Measurements from ENCODE around the gene DAB2IP.
A peak's percentile ranks its signal among the peaks of the same experiment; 100 is the strongest.
"Not testable (repeated sequence)": the region's sequence is repeated elsewhere in the genome, so short reads cannot be mapped to it uniquely, and the experiment has no call there.

DAB2IP gene

DNA sequence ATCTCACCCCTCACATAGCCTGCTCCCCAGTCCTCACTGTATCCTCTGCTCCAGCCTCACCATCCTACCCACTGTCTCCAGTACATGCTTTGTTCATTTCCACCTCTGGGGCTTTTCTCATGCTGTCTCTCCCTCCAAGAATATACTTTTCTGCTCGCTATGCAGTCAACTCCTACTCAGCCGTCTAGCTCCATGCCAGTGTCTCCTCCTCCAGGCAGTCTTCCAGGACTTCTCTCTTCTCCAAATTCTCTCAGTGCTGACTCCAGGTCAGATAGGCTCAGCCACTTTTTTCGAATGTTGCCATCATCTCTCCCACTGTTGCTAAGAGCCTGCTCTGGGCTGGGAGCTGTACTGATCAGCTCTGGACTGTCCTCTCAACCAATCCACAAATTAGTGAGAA lies 8.0 kb upstream of the DAB2IP start:
- no peak for DNase-seq

DNA sequence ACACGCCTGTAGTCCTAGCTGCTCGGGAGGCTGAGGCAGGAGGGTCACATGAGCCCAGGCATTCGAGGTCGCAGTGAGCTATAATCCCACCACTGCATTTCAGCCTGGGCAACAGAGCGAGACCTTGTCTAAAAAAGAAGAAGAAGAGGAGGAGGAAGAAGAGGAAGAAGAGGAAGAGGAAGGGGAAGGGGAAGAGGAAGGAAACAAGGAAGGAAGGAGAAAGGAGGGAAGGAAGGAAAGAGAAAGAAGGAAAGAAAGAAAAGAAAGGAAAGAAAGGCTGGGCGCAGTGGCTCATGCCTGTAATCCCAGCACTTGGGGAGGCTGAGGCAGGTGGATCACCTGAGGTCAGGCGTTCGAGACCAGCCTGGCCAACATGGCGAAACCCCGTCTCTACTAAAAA lies 7.4 kb upstream of the DAB2IP start:
- DNase-seq = not testable (repeated sequence)

DNA sequence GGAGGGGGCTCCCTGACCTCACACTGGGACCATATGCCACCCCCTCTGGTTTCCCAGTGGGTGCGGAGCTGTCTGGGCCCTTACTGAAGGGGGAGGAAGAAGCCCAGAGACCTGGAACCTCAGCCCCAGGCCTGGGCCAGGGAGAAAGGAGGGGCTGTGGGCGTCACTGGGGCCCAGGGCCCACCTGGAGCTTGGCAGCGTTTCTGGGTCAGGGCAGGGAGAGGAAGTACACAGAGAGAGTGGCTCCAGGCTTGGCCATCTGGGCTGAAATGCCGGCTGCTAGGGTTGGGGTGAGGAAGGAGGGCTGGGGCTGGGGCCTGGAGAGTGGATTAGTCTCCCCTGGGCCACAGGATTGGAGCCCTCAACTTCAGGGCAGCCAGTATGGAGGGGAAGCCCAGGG lies 6.4 kb upstream of the DAB2IP start:
- DNase-seq = peak in 18 of 56 donors; percentile 13 to 70 (median 28)

DNA sequence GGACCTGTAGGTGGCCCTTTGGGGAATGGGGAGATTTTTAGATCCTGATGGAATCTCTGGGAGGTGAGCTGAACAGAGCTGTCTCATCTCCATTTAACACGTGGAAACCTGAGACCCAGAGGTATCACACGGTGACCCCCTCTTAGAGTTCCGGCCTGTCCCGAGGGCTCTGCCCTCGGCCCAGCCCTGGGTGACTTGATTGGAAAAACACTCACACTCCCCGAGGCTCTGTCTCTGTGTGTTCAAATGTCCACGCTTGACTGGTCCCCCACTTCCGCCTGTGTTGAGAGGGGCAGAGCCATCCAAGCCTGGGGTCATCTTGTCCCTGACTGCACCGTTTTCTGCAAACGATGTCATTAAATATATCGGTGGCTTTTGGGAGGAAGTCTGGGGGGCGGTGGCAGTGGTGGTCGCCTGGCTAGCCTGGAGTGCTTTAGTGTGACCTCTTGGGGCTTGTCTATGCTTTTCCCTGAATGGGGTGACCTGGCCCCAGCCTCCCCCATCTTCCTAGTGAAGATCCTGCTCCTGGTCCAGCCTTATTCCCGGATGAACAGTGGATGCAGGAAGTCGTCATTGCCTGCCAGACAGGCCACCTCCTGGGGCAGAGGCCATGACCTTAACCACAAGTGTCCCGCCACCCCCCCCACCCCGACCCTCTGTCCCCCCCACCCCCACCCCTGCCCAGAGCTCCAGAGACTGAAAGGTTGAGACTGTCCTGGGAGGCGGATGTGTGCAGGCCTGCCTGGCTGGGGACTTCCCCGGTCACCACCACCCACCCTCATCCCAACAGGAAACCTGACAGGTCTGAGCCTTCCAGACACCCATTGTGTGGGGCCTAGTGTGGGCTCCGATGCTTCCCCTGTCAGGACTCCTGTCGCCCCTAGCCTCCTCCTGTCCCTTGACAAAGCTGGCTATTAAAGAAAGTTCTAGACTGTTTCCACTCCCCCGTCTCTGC lies 5.3 kb upstream of the DAB2IP start:
- no peak for DNase-seq

DNA sequence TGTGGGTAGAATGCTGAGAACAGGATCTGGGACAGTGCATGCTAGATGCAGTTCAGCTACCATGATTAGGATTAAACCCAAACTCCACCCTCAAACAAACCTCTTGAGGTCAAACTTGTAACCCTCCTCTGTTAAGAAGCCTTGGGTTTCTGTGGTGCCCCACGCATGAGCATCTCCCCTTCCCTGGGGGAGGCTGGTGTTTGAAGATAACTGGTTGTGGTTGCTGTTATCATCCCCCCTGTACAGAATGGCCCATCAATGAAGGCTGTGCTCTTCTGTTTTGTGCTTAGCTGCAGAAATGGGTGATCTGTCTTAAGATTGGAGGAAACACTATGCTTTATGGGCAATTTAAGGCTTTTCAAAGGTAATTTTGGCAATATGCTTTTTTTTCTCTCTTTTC lies 4.4 kb upstream of the DAB2IP start:
- DNase-seq = no peak

DNA sequence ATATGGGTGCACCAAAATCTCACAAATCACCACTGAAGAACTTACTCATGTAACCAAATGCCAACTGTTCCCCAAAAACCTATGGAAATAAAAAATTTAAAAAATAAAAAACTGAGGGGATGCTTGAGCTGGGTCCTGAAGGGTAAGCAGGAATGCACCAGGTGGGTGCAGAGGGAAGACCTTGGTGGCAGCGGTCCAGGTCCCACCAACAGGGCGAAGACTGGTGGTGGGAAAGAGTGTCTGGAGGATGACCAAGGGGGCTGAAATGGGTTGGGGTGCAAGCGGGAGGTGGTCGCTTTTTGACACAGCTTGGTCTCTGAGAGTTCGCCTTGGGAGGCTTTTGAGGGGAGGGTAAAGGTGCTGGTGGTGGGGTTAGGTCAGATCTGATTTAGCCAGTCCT lies 3.3 kb upstream of the DAB2IP start:
- DNase-seq = no peak

DNA sequence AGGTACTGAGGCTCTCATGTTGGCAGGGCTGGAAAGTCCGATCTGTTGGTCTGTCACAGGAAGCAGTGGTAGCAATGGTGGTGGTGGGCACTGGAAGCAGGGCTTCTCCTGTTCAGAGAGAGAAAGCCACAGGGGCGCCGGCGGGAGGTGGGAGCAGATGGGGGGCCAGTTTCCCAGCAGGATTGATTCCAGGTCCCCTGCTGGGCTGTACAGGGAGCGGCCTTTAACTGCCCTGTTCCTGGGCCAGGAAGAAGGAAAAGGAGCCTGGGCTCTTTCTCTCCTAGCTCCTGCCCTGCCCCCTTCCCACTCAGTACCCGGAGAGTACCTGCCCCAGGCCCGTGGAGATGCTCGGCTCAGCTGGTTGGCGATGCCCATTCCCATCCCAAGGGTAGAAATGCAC lies 2.6 kb upstream of the DAB2IP start:
- no peak for DNase-seq

DNA sequence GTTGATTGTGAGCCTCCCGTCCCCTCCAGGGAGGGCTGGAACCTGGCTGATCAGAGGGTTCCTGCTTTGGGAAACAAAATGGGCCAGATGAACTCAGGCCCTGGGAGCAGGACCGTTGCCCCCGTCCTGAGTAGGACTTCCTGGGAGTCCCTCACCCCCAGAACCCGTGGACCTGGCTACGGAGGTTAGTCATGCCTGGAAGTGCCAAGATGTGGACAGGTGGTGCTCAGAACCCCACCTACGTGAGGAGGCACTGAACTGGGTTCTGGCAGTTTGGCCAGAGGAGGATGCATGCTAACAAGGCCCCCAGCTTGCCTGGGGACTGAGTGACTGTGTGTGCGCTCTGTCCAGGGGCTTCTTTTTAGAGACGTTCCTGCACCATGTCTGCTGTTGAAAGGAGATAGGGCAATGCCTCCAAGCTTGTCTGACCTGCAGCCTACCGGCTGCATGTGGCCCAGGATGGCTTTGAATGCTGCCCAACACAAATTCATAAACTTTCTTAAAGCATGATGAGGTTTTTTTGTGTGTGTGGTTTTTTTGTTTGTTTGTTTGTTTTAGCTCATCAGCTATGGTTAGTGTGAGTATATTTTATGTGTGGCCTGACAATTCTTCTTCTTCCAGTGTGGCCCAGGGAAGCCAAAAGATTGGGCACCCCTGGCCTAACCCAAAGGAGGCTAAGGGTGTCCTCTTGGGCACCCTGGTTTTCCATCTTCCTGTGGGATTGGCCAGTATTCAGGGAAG lies 1.8 kb upstream of the DAB2IP start:
- DNase-seq = no peak

DNA sequence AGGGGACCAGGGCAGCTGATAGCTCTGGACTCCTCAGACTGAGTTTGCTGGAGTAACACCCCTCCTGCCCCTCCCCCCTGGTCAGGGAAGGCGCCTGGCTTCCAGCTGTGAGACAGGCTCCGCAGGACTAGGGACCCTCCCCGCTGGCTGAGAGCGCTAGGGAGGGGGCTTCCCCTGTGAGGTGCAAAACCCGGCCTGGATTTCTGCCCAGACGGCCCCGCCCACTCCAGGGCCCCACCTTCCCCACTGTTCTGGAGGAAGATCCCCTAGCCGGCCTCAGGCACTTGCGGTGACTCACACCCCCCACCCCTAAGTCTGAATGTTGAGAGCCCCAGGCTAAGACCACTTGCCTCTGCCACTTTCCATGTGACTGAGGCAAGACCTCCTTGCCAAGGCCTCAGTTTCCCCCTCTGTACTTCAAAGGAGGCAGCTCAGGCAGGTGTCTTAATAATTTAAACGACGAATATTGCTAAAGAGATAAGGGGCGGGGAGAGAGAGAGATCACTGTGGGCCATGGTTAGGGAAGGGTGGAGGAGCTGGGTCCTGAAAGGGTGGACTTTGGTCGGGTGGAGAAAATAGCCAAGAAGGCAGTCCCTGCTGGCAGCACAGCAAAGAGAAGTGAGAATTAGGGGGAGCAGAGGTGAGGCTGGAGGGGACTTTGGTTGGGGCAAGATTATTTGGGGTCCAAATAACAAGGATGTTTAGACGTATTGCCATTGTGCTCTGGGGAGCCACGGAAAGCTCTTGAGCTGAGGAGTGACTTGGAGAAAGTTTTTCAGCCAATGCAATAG lies 1.0 kb upstream of the DAB2IP start:
- peak in 14 of 56 donors; percentile 11 to 61 (median 30) for DNase-seq

DNA sequence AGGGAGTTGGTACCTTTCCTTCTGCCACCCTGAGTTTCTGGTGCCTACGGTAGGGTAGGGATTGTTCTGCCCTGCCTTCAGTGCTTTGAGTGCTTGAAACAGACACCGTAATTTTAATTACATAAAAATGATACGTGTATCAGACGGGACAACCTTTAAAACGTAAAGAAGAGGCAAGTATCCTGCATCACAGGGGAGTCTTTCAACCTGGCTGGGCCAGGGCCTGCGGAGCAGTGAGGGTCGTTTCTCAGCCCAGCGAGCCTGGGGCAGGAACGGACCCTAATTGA lies 483 bp upstream of the DAB2IP start:
- no peak for DNase-seq

DNA sequence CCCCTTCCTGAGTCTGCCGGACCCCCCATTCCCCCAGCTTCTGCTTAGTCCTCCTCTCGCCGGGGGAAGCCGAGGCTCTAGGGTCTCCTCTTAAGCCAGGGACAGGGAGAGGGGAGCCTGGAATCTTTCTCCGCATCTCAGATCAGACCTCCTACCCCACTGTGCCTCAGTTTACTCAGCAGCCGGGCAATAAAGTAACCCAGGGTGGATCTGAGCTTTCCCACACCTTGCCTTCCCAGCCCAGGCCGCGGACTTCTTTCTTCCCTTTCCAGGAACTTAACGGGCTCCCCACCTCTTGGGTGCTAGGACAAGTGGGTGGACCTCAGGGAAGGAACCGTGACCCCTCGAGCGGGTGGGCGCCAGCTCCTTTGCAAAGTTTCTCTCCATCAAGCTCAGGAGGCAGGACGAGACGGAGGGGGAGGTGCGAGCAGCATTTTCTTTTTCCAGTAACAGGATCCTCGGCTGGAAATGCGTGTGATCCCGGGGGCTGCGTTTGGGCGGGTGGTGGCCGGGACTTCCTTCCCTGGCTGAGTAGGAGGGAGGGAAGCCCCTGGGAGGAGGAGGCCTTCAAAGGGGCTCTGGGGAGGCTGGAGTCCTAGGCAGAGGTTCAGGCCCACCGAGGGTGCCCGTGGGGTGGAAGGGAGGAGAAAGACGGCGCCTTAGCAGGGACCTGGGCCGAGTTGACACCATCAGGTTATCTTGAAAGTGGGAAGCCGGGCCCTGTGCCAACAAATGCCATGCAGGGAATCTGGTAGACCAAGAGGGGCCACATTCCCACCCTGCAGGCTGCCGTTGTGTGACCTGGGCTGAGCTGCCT lies 795 bp downstream of the DAB2IP start:
- DNase-seq = no peak

DNA sequence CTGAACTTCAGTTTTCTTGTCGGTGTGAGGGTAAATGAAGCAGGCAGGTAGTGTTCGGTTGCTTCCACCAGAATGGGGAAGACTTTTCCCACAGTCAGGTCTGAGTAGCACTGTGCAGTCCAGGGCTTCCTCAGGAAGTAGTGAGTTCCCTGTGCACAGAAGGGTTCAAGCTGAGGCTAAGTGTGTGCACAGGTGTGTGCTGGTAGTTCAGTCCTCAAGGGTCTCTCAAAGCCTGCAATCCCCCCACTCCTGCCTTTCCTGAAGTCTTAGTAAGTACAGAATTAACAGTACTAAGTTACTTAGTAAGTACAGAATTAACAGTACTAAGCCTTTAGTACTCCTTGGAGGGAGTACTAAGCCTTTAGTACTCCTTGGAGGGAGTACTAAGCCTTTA lies 1.4 kb downstream of the DAB2IP start:
- no peak for DNase-seq

DNA sequence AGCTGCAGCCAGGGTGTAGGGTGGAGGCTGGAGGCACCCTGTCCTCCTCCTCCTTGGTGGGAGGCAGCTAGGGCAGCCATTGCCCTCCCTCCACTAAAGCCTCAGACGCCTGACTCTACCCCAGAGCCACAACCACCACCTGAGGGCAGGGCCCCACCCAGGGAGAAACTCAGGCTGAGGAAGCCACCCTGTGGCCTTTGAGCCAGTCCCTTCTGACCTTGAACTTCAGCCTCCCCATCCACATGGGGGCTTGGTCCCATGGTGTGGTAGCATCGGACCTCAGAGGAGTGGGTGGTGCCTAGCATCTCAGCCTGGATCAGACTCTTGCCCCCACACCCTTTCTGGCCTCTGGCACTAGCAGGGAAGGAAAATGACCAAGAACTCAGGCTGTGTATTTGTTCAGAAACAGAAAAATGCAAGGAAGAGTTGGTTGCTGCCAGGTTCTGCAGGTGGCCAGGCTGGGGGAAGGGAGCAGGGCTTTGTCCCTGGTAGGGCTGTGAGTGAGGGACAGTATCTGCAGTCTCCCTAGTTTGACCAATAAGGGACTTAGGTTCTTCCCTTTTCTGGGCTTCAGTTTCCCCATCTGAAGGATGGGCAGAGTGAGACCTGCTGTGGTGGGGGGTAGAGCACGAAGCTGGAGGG lies 3.2 kb downstream of the DAB2IP start:
- no peak for DNase-seq

DNA sequence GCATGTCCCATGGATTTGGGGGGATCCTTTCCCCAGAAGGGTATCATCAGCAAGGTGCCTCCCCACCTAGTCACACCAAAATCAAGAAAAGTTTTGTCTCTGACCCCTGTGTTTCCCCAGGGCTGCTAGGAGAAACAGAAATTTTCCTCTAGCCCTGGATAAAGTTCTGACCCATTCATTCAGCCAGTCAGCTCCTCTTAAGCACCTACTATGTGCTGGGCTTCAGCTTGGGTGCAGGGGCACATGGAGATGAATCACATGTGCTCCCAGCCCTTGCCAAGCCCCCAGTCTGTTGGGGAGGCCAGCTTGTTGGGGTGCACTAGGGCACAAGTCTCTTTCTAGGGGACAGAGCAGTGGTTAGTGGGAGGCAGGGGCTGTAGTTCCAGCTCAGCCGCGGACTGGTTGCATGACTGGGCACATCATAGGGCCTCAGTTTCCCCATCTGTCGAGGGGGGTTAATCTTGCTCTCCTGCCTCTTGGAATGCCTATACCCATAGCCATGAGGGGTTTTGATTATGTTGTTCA lies 3.9 kb downstream of the DAB2IP start:
- DNase-seq = no peak

DNA sequence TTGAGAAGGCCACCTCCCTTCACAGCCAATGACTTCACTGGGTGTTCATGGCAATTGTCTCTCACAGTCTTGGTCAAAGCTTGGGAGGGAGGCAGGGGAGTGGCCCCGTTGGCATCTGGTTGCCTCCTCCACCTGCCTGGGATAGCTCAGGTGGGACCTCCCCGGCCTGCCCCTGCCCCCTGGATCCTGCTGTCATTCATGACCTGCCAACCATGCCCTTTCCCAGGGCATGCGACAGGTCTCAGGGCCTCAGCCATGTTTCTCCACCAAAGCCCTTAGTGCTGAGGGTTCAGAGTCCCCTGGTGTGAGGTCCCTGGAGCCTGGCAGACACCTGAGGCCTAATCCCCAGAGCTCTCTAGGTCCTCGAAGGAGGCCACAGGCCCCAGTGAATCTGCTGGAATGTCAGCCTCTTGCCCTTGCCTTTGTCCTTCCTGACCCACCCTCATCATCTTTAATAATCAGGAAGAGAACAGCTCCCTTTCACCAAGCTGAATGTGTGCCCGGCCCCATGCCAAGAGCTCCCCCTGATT lies 5.6 kb downstream of the DAB2IP start:
- no peak for DNase-seq

DNA sequence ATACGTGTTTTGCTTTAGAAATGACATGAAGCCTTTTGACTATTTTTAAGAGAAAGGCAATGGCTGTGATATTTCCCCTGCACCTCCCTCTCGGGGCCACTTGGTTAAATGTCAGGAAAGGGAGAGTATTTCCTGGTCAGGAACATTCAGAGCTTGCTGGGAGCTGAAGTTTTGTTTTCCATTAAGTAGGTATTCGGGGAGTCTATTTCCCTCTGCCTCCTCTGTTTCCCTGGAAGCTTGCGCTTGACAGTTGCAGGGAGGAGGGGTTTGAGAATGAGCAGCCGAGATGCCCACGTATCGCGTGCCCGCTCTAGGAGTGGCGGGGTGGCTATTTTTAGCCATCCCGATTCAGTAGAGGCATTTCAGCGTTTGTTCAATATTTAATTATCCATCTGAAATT lies 6.7 kb downstream of the DAB2IP start:
- DNase-seq = peak in 9 of 56 donors; percentile 11 to 48 (median 34)

DNA sequence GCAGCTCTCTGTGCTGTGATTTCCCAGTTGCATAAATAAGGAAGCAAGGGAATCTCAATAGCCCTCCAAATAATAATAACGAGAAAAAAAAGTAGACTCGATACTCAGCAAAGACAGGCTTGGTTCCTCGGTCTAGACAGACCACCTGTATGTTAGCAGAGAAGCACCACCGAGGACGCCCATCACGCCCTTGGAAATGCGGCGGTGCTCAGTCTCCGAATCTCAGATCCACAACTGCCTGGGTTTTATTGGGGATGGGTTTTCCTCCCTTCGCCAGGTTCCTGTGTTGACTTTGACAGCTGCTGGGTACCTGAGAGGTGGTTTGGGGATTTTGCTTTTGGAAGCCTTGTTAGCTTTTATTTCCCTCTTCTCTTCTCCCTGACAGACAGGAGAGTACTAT lies 7.2 kb downstream of the DAB2IP start:
- no peak for DNase-seq

DNA sequence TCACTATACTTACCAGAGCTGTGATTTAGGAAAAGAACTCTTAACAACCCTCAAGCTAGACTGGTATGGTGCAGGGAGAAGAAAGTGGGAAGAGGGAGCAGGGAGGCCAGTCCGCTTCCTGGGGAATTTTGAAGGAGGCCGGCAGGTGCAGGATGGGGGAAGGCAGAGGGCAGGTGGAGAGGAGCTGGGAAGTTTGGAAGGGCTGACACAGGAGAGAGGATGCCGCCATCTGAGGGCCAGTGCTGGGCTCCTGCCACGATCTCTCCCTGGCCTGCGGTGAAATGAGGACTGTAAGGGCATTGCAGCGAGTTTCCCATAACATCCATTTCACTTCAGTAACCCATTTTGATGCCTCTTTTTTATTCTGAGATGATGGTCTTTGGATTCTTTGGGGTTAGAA lies 8.9 kb downstream of the DAB2IP start:
- DNase-seq = no peak

DNA sequence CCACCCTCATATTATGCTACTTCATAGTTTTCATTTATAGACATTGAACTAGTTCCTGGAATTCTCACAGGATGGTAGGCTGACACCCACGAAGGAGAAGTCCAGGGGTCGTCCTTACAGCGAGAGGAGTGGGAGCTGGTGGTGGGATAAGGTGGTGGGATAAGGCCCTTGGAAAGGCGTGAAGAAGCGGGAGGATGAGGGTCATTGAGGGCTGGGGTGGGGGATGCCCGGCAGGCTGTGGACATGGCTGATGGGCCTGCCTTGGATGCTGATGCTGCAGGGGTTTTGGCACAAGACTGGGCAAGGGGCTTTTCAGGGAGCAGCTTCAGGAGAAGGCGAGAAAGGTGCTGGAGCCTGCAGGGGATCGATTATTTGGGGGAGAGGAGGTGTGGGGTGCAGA lies 9.4 kb downstream of the DAB2IP start:
- no peak for DNase-seq

DNA sequence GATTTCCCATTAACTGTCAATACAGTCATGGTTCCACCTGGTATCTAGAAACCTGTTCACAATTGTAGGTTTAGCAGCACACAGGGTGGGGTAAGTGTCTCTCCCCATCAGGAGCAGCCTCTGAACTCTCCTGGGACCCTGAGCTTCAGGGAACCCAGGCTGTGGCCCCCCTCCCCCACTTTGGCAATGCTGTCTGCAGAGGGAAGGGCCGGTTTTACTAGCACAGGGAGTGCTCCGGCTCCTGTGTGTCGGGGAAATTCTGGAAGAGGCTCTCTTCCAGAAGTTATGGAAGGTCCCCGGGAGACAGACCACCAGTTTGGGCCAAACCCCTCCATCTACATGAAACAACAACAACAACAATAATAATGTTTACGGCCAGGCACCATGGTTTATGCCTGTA lies 9.9 kb downstream of the DAB2IP start:
- no peak for DNase-seq
